Mesothelial cell of epicardium (in vitro differentiated cells): ENCODE results near the gene MAB21L2. TPM values are rescaled to one million over a fixed set of nuclear protein-coding genes. Genes with fewer than 3 reads are reported as not detected.
A peak's percentile ranks its signal among the peaks of the same experiment; 100 is the strongest.

Source experiments
- DNase-seq, 2 experiments: peaks; one replicate each; pipeline ENCODE4 v3.0.0; 2021; ENCODE audit warnings: low spot score in 2 of 2; ENCODE audit not compliant: unreplicated experiment in 2 of 2
- H3K27ac Mint-ChIP-seq: 2 replicates; pipeline ENCODE4 v1.8.0; 2021; ENCODE audit warnings: mixed read lengths
- H3K27me3 Mint-ChIP-seq: 2 replicates; pipeline ENCODE4 v1.8.0; 2021; ENCODE audit warnings: low read depth, mixed read lengths
- H3K36me3 Mint-ChIP-seq: 2 replicates; pipeline ENCODE4 v1.8.0; 2021; ENCODE audit warnings: mixed read lengths
- H3K4me1 Mint-ChIP-seq: 2 replicates; pipeline ENCODE4 v1.8.0; 2021; ENCODE audit warnings: mixed read lengths
- H3K4me3 Mint-ChIP-seq: 2 replicates; pipeline ENCODE4 v1.8.0; 2021; ENCODE audit warnings: mild to moderate bottlenecking, moderate library complexity, mixed read lengths
- H3K9me3 Mint-ChIP-seq: 2 replicates; pipeline ENCODE4 v1.8.0; 2021; ENCODE audit warnings: mixed read lengths
- total RNA-seq: library from RNA; stranded (reverse); gene quantifications from 3 replicates; pipeline ENCODE4 v1.2.1, GENCODE V29; 2021
- TF ChIP-seq, protein P1 (sequence below): fragments of 200-600 bp; sonication (generic); IDR thresholded peaks from one replicate; pipeline ENCODE4 v1.5.0; 2021; ENCODE audit warnings: antibody characterized with exemption; ENCODE audit not compliant: unreplicated experiment

Gene MAB21L2
- total RNA-seq, 1 donor from 2014 or later: 16.0 TPM

- Mint-ChIP-seq H3K4me3 (no peak overlapping the region), H3K27ac (no peak overlapping the region), H3K9me3 (peaks cover 17% of the 10 kb centered on the region), H3K36me3 (peaks cover 14% of the 10 kb centered on the region), H3K27me3 (no peaks in the 10 kb centered on the region), H3K4me1 (peaks cover 16% of the 10 kb centered on the region)
- TF ChIP-seq, protein P1, sequence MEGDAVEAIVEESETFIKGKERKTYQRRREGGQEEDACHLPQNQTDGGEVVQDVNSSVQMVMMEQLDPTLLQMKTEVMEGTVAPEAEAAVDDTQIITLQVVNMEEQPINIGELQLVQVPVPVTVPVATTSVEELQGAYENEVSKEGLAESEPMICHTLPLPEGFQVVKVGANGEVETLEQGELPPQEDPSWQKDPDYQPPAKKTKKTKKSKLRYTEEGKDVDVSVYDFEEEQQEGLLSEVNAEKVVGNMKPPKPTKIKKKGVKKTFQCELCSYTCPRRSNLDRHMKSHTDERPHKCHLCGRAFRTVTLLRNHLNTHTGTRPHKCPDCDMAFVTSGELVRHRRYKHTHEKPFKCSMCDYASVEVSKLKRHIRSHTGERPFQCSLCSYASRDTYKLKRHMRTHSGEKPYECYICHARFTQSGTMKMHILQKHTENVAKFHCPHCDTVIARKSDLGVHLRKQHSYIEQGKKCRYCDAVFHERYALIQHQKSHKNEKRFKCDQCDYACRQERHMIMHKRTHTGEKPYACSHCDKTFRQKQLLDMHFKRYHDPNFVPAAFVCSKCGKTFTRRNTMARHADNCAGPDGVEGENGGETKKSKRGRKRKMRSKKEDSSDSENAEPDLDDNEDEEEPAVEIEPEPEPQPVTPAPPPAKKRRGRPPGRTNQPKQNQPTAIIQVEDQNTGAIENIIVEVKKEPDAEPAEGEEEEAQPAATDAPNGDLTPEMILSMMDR: no peak
- no peak for DNase-seq
Measured at GRCh38 chr4:150624055-150624454, 42.1 kb downstream of the MAB21L2 start.

GRCh38 chr4:150625033-150625432, 43.1 kb downstream of the MAB21L2 start:
- Mint-ChIP-seq H3K27me3 (no peaks in the 10 kb centered on the region), H3K4me3 (no peak overlapping the region), H3K9me3 (peaks cover 17% of the 10 kb centered on the region), H3K36me3 (peaks cover 14% of the 10 kb centered on the region), H3K4me1 (peaks cover 14% of the 10 kb centered on the region), H3K27ac (peak overlapping the region; percentile 25)
- TF ChIP-seq, protein P1: no peak
- no peak for DNase-seq

DNA sequence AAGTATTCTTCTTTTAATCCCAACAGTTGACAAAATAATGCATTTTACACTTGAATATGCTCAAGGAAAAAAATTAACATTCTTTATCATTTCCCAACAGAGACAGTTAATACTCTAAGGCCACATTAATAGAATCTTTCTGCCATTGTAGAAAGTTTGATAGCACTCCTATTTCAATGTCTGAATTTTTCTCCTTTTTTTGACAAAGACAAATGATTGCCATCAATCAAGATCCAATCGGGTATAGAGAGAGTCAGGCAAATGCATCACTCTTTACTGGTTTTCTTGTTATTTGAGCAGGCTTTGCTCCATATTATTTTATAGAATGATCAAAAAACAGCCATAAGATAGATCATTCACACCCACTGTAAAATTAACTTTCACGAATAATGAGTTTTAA, 46.1 kb downstream of the MAB21L2 start:
- TF ChIP-seq, protein P1: no peak
- Mint-ChIP-seq H3K27me3 (no peaks in the 10 kb centered on the region), H3K9me3 (peaks cover 11% of the 10 kb centered on the region), H3K4me3 (no peak overlapping the region), H3K27ac (no peak overlapping the region), H3K36me3 (peaks cover 9% of the 10 kb centered on the region), H3K4me1 (peaks cover 14% of the 10 kb centered on the region)
- DNase-seq: no peak

DNA sequence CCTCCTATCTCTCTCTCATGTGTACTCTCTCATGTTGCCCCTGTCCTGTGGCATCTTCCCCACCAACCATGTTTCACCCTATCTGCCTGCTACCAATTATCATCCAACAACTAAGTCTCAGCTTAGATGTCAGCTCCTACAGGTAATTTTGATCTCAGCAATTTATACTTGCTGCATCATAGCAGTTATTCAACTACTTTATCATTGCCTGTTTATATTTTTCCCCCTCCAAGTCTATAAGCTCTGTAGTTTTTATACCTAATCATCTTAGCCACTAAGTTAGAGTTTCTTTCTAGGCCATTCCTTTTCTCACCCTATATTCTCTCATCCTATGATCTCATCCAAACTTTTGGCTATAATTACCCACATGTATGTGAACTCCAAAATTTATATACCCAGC, 50.7 kb downstream of the MAB21L2 start:
- no peaks in the 10 kb centered on the region for H3K27me3 Mint-ChIP-seq
- DNase-seq: no peak
- peaks cover 39% of the 10 kb centered on the region for H3K9me3 Mint-ChIP-seq
- peaks cover 8% of the 10 kb centered on the region for H3K4me1 Mint-ChIP-seq
- TF ChIP-seq, protein P1: no peak
- no peak overlapping the region for H3K27ac Mint-ChIP-seq
- H3K36me3 Mint-ChIP-seq: peaks cover 25% of the 10 kb centered on the region
- no peak overlapping the region for H3K4me3 Mint-ChIP-seq
